Body of pancreas (tissue), 4 donors: ENCODE data around the gene TPD52L2.
A peak's percentile ranks its signal among the peaks of the same experiment; 100 is the strongest.

Source experiments
- CTCF ChIP-seq, 7 experiments: fragments of 450-650 bp in 4 of 7; fragments of 200-600 bp in 3 of 7; sonication (generic) in 3 of 7; IDR thresholded peaks; one replicate each; pipeline ENCODE4 v1.5.1; 2016 to 2019; ENCODE audit warnings: antibody characterized with exemption in 7 of 7
- POLR2A ChIP-seq, 3 donors: fragments of 450-650 bp; IDR thresholded peaks; one replicate each; pipeline ENCODE4 v1.6.1; 2016; ENCODE audit warnings: antibody characterized with exemption in 3 of 3, mild to moderate bottlenecking in 2 of 3

GRCh38 chr20:63856098-63856511, 9.0 kb upstream of the TPD52L2 start:
- no peak for TF ChIP-seq CTCF (IDR thresholded peaks at IDR 0.05)
- TF ChIP-seq POLR2A (IDR thresholded peaks at IDR 0.05): peak in 1 of 3 donors; percentile 9
